Measurements from ENCODE around the gene PRSS48. TPM values are rescaled to one million over a fixed set of nuclear protein-coding genes. Genes with fewer than 3 reads are reported as not detected.

The PRSS48 gene
- total and polyA plus RNA-seq, 2 of the 4 experiments (the other 2 are of a cell fraction) = not detected

GRCh38 chr4:151304226-151304625, 27.3 kb downstream of the PRSS48 start:
- Histone ChIP-seq H3K4me2 (ENCODE audit: low read depth, low read length) (no peak overlapping the region), H3K9ac (ENCODE audit: low read depth, low read length) (no peak overlapping the region), H3K27me3 (ENCODE audit: control insufficient read depth, insufficient read depth, low read length) (no peaks in the 10 kb centered on the region), H3K18ac (ENCODE audit: low read depth, low read length) (no peak overlapping the region), H2BK20ac (ENCODE audit: low read depth, low read length) (no peak overlapping the region), H2AK5ac (ENCODE audit: low read depth, low read length) (no peak overlapping the region), H3K4me3 (ENCODE audit: insufficient read depth, low read depth, low read length) (no peak overlapping the region), H3K9me1 (ENCODE audit: insufficient read depth, low read length) (no peaks in the 10 kb centered on the region), H3K23ac (ENCODE audit: low read depth, low read length) (no peak overlapping the region), H4K5ac (ENCODE audit: low read depth, low read length) (no peak overlapping the region), H3K56ac (ENCODE audit: extremely low read depth, insufficient read depth, low read length) (no peak overlapping the region), H4K91ac (ENCODE audit: insufficient read depth, low read depth, low read length) (no peak overlapping the region), H2BK15ac (ENCODE audit: low read depth, low read length) (no peak overlapping the region), H2AK9ac (replicated peaks; ENCODE audit: low read depth, low read length, poor library complexity) (no peak overlapping the region), H3K4ac (ENCODE audit: low read depth, low read length) (no peak overlapping the region), H3K27ac (ENCODE audit: insufficient read depth, low read length) (no peak overlapping the region), H2BK120ac (ENCODE audit: low read depth, low read length) (no peak overlapping the region), H2AFZ (replicated peaks; ENCODE audit: low read length, poor library complexity) (no peak overlapping the region), H4K8ac (ENCODE audit: low read depth in 2 of 2, low read length in 2 of 2) (no peak overlapping the region), H3K9me3 (ENCODE audit: control insufficient read depth, insufficient read depth, low read length) (no peaks in the 10 kb centered on the region), H3K4me1 (ENCODE audit: control insufficient read depth, insufficient read depth, low read length) (no peaks in the 10 kb centered on the region), H3K14ac (replicated peaks; ENCODE audit: low read depth, low read length) (no peak overlapping the region), H4K20me1 (ENCODE audit: insufficient read depth, low read length) (no peaks in the 10 kb centered on the region), H2BK5ac (ENCODE audit: low read depth, low read length, poor library complexity, severe bottlenecking) (no peak overlapping the region), H3K36me3 (ENCODE audit: control insufficient read depth, insufficient read depth, low read length) (no peaks in the 10 kb centered on the region), H3K79me1 (ENCODE audit: low read depth in 1 of 2, low read length in 2 of 2) (0 out of 4 replicates have a peak, but pooled peaks cover 0 to 4% of the 10 kb centered on the region in 2 experiments)
- in situ Hi-C loops (cut with MboI; ENCODE audit: low sequenced_read_pairs) = no loop called here
- POLR2A ChIA-PET (ENCODE audit: unreplicated experiment) = no interaction called here
- ATAC-seq (ENCODE audit: low read depth) (no peak), DNase-seq (no peak)
- no peak for TF ChIP-seq CTCF (conservative IDR thresholded peaks at IDR 0.05; ENCODE audit: low read depth, low read length)
- TF ChIP-seq NFE2L2 (IDR thresholded peaks at IDR 0.05; ENCODE audit: low read depth, low read length) = no peak
- no peak for TF ChIP-seq CHD1 (IDR thresholded peaks at IDR 0.05; ENCODE audit: low read depth, low read length)
- no peak for TF ChIP-seq RAD21 (IDR thresholded peaks at IDR 0.05; ENCODE audit: low read length)
- no peak for TF ChIP-seq RCOR1 (IDR thresholded peaks at IDR 0.05; ENCODE audit: insufficient replicate concordance, low read length)
- no peak for TF ChIP-seq BHLHE40 (IDR thresholded peaks at IDR 0.05; ENCODE audit: low read depth, low read length)
- no peak for TF ChIP-seq FOS (IDR thresholded peaks at IDR 0.05; ENCODE audit: low read depth, low read length)
- TF ChIP-seq MAFK (IDR thresholded peaks at IDR 0.05; ENCODE audit: low read depth, low read length) = no peak
- TF ChIP-seq USF2 (IDR thresholded peaks at IDR 0.05; ENCODE audit: low read depth, low read length) = no peak
- TF ChIP-seq CEBPB (IDR thresholded peaks at IDR 0.05; ENCODE audit: low read depth, low read length) = no peak
- TF ChIP-seq SMC3 (IDR thresholded peaks at IDR 0.05; ENCODE audit: low read depth, low read length) = no peak
- CTCF ChIA-PET = interaction anchor here (1.5 to 1.9 kb wide), 2 partner anchors 10 to 27 kb away, joined by 4 to 6 read pairs; partner anchors contain the start of gene PRSS48
- BruUV-seq (replicated peaks) = no TSS peak
- intact Hi-C loops (cut with micrococcal nuclease) = no loop called here
- dilution Hi-C loops (cut with HindIII; ENCODE audit: low sequenced_read_pairs, unreplicated experiment) = no loop called here

All from IMR-90 (cell line).